A172 (cell line): ENCODE data around the gene RPL13A. TPM values are rescaled to one million over a fixed set of nuclear protein-coding genes. Genes with fewer than 3 reads are reported as not detected.
"Not testable (repeated sequence)": the region's sequence is repeated elsewhere in the genome, so short reads cannot be mapped to it uniquely, and the experiment has no call there.

ENCODE experiments used
- DNase-seq: peaks from one replicate; pipeline ENCODE4 v3.0.0-alpha.2; 2015; ENCODE audit warnings: low spot score
- total RNA-seq: library from RNA; depleted of rRNA; stranded (reverse); fragments of >200 nt; shearing (Covaris generic); gene quantifications from 2 replicates; pipeline ENCODE4 v1.2.3, GENCODE V29; 2014

RPL13A gene
- total RNA-seq, 1 experiment from 2014 or later, result 1,525 TPM

DNA sequence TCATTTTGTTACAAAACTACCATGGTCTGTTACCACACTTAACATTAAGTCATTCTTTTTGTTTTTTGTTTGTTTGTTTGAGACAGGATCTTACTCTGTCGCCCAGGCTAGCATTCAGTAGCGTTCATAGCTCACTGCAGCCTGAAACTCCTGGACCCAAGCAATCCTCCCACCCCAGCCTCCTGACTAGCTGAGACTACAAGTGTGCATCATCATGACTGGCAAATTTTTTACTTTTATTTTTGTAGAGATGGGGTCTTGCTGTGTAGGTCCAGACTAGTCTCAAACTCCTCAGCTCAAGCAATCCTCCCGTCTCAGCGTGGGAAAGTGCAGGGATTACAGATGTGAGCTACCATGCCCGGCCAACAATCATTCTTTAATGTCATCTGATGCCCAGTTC is 31.1 kb upstream of the RPL13A start:
- no peak for DNase-seq

DNA sequence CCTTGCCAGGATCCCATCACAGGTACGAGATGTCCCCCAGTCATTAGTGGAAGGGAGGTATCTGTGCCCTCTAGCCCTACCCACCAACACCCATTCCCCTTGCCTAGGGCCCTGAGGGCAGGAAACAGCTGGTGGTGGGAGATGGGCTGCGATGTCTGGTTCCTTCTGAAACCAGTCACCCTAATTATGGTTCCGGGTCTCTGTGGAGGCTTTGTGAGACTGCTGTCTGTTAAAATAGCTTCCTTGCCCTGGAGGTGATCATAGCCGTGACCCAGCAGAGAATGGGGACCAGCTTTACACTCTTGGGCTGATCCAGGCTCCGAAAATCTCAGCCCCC is 28.9 kb upstream of the RPL13A start:
- DNase-seq, result no peak

DNA sequence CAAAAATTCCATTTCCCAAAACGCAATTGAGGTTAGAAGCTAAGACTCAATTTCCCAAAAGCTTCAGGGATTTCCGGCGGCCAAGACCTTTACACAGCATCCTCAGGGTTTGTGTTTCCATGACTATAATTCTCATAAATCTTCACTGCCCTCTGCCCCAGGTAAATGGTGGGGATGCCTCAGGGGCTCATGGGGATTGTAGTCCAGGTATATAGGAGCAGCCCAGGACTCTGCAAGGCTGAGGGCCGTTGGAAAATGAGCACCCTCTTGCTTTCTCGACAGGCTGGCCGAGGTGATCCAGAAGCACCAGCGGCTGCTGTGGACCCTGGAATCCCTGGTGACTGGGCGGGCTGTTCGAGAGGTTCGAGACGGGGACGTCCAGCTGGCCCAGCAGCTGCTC is 28.0 kb upstream of the RPL13A start:
- DNase-seq, result no peak

DNA sequence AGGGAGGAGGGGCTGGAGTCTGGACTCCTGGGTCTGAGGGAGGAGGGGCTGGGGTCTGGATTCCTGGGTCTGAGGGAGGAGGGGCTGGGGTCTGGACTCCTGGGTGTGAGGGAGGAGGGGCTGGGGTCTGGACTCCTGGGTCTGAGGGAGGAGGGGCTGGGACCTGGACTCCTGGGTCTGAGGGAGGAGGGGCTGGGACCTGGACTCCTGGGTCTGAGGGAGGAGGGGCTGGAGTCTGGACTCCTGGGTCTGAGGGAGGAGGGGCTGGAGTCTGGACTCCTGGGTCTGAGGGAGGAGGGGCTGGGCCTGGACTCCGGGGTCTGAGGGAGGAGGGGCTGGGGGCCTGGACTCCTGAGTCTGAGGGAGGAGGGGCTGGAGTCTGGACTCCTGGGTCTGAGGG is 26.3 kb upstream of the RPL13A start:
- not testable (repeated sequence) for DNase-seq

DNA sequence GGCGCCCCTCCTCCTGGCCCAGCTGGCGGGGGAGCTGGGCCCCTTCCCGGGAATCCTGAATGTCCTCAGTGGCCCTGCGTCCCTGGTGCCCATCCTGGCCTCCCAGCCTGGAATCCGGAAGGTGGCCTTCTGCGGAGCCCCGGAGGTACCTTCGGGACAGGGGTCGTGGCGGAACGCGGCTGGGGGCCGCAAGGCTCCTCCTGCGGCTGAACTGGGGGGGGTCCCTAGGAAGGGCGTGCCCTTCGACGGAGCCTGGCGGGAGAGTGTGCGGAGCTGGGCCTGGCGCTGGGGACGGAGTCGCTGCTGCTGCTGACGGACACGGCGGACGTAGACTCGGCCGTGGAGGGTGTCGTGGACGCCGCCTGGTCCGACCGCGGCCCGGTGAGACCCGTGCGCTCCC is 25.8 kb upstream of the RPL13A start:
- DNase-seq, result no peak

DNA sequence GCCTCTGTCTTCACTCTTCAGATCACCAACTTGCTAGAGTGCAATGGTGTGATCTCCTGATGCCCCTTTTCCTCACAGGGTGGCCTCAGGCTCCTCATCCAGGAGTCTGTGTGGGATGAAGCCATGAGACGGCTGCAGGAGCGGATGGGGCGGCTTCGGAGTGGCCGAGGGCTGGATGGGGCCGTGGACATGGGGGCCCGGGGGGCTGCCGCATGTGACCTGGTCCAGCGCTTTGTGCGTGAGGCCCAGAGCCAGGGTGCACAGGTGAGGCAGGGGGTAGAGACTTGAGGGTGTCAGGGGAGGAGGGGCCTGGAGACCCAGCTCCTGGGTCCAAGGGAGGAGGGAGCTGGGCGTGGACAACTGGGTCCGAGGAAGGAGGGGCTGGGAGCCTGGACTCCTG is 24.9 kb upstream of the RPL13A start:
- no peak for DNase-seq

DNA sequence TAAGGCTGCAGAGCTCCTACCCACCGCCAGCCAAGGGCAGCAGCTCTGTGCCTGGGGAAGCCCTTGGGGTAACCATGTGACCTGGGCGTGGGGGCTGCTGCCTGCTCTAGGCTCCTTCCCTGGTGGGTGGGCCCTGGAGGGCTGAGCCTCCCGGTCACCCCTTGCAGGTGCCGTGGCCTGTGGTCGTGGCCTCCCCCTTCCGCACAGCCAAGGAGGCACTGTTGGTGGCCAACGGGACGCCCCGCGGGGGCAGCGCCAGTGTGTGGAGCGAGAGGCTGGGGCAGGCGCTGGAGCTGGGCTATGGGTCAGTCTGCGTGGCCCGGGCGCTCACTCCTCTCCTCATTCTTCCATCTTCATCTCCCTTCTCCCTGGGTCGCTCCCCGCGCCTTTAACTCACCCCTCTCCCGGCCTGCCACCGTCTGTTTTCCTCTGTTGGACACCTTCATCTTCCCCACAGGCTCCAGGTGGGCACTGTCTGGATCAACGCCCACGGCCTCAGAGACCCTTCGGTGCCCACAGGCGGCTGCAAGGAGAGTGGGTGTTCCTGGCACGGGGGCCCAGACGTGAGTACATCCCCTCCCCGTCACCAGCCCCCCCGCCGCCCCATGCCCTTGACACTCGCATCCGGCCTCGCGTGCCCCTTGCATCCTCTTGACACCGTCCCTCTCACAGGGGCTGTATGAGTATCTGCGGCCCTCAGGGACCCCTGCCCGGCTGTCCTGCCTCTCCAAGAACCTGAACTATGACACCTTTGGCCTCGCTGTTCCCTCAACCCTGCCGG is 23.3 kb upstream of the RPL13A start:
- DNase-seq, result no peak

DNA sequence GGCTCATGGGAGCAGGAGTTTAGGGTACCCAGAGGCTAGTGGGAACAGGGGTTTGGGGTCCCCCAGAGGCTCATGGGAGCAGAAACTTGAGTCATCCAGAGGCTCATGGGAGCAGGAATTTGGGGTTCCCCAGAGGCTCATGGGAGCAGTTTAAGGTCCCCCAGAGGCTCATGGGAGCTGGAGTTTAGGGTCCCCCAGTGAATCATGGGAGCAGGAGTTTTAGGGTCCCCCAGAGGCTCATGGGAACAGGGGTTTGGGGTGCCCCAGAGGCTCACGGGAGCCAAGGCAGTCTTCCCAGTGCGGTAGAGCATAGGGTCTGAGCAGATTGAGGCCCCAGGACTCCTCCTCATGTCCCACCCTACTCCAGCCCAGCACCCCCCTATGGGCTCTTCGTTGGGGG is 22.0 kb upstream of the RPL13A start:
- DNase-seq, result no peak

DNA sequence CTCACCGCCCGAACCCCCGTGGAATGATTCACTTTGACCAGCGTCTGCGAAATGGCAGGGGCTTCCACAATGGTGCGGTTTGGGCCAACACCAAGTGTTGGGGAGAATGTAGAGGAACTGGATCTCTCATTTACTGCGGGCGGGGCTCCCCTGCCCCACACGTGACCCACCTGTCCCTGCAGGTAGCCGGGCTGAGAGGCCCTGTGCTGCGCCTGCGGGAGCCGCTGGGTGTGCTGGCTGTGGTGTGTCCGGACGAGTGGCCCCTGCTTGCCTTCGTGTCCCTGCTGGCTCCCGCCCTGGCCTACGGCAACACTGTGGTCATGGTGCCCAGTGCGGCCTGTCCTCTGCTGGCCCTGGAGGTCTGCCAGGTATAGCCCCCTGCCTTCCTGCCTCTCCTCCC is 19.2 kb upstream of the RPL13A start:
- DNase-seq, result no peak

DNA sequence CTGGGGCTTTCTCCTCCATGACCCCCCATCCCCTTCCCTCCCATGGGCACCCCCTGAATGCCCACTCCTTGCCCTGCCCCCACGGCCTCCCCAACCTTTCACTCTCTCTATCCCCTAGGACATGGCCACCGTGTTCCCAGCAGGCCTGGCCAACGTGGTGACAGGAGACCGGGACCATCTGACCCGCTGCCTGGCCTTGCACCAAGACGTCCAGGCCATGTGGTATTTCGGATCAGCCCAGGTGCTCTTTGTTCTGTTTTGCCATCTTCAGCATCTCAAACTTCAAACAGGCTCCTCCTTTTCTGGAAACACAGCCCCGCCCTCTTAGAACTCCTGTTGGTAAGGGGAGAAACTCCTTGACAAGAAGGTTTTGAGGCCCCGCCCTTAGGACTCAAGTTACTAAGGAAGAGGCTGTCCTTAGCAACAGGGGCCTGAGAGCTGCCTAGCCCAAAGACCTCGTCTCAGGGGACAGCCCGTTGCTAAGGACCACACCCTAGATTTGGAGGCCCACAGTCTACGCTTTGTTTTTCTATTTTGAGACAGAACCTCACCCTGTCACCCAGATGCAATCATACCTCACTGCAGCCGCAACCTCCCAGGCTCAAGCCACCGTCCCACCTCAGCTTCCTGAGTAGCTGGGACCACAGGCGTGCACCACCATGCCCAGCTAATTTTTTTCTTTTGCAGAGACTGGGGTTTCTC is 18.5 kb upstream of the RPL13A start:
- DNase-seq, result peak; percentile 94

DNA sequence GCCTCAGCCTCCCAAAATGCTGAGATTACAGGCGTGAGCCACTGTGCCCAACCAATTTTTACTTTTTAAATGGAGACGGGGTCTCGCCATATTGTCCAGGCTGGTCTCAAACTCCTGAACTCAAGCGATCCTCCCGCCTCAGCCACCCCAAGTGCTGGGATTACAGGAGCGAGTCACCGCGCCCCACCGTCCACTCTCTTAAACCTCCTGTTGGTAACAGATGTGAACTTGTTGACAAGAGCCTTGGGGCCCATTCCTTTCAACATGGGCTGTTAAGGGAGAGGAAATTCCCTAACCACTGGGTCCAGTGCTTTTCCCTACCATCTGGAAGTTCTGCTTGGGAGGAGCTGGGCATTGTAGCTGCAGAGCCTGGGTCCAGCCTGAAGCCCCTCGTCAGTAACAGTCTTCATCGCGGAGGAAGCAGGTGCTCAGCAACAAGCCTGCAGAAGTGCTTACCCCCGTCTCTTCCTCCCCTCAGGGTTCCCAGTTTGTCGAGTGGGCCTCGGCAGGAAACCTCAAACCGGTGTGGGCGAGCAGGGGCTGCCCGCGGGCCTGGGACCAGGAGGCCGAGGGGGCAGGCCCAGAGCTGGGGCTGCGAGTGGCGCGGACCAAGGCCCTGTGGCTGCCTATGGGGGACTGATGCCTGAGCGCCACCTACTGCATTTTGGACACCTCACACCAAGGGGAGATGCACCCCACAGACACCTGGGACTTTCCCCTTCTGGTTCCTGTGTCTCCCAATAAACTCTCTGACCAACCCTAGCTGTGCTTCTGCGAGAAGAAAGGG is 17.4 kb upstream of the RPL13A start:
- DNase-seq, result peak; percentile 27

DNA sequence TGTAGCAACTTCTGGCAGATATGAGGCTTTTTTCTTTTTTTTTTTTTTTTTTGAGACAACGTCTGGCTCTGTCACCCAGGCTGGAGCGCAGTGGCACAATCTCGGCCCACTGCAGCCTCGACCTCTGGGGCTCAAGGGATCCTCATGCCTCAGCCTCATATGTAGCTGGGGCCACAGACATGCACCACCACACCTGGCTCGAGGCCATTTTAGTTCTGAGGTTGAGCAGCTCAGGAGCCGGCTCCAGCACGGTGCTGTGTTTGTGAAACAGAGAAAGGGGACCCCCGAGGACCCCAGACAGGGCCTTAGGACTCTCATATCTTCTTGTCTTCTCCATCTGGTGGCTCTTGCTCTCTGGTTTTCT is 16.8 kb upstream of the RPL13A start:
- DNase-seq, result no peak

DNA sequence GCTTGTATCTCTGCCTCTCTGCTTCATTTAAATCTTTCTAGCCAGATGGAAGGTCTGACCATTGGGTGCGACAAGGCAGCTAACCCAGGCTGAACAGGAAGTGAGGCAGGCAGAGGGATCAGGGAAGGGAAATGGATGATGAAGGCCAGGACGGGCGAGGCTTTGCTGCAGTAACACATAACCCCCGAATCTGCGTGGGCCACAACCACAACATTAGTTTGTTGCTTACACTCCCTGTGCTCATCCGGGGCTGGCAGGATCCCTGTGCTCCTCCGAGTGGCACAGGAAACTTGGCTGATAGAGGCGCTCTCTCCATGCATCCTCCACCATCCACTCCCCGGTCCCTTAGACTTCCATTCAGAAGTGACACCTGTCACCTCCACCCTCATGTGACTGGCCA is 14.5 kb upstream of the RPL13A start:
- DNase-seq, result no peak

DNA sequence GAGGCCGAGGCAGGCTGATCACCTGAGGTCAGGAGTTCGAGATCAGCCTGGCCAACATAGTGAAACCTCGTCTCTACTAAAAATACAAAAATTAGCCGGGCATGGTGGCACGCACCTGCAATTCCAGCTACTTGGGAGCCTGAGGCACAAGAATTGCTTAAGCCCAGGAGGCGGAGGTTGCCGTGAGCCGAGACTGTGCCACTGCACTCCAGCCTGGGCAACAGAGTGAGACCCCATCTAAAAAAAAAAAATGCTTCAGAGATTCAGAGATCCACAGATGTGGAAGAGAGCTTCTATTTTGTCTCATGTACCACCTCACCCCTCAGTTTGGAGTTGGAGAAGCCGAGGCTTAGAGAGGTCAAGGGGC is 13.9 kb upstream of the RPL13A start:
- not testable (repeated sequence) for DNase-seq

DNA sequence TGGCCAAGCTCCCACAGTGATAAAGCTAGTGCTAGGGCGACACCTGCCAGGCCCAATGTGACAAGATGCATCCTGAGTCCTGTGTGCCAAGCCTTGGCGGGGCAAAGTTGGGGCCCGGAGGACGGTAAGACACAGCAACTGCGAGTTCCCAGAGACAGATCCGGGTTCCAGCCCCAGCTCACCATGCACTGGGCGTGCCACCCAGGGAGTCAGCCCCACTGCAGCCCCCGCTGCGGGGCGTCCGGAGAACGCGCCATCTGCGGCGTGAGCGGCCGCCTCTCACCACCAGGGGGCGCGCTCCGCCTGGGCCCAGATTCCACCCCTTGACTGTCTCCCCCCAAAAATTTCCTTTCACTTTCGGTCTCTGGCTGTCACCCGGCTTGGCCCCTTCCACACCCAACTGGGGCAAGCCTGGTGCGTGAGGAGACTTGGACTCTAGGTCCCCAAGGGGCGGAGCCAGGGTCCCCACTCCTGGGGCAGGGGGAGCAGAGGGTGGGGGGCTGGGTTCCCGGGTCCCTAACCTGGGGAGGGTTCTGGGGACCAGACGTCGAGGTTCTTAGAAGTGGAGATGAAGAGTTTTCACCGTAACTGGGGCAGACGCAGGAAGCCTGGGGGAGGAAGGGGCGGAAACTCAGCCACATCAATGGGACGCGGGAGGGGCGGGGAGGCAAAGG is 13.4 kb upstream of the RPL13A start, which contains the start of gene FLT3LG:
TSS of gene FLT3LG (plus strand) at position 348 of the 674 bp plus-strand sequence. CDS start 425 bp downstream, outside the sequence.
- peak; percentile 61 for DNase-seq

DNA sequence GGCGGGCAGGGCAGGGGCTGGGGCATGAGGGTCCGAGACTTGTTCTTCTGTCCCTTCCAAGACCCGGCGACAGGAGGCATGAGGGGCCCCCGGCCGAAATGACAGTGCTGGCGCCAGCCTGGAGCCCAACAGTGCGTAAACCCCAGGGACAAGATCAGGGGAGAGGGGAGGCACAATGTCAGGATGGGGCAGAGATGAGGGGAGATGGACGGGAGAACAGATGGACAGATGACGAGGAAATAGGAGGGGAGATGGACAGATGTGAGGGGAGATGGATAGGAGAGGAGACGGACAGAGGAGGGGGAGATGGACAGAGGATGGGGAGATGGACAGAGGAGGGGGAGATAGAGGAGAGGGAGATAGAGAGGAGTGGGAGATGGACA is 12.9 kb upstream of the RPL13A start:
- no peak for DNase-seq

DNA sequence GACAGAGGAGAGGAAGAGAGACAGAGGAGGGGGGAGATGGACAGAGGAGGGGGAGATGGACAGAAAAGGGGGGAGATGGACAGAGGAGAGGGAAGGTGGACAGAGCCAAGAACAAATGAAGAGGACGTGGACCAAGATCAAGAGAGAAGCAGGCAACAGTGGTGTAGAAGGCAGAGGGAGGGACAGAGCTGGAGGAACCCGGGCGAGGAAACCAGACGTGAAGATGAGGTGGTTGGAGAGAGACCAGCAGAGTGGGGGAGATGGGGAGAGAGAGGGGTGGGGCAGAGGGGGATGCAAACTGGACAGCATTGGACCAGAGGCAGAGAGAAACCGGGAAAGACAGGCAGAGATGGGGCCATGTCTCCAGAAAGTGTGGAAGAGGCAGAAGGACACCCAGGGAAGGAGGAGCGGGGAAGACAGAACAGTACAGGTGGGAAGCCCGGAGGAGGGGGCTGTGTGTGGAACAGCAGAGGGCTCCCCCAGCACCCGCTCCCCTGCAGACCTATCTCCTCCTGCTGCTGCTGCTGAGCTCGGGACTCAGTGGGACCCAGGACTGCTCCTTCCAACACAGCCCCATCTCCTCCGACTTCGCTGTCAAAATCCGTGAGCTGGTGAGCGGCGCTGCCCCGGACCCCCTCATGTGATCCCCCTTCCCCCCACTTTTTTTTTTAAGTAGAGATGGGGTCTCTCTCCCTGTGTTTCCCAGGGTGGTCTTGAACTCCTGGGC is 12.1 kb upstream of the RPL13A start:
- no peak for DNase-seq

DNA sequence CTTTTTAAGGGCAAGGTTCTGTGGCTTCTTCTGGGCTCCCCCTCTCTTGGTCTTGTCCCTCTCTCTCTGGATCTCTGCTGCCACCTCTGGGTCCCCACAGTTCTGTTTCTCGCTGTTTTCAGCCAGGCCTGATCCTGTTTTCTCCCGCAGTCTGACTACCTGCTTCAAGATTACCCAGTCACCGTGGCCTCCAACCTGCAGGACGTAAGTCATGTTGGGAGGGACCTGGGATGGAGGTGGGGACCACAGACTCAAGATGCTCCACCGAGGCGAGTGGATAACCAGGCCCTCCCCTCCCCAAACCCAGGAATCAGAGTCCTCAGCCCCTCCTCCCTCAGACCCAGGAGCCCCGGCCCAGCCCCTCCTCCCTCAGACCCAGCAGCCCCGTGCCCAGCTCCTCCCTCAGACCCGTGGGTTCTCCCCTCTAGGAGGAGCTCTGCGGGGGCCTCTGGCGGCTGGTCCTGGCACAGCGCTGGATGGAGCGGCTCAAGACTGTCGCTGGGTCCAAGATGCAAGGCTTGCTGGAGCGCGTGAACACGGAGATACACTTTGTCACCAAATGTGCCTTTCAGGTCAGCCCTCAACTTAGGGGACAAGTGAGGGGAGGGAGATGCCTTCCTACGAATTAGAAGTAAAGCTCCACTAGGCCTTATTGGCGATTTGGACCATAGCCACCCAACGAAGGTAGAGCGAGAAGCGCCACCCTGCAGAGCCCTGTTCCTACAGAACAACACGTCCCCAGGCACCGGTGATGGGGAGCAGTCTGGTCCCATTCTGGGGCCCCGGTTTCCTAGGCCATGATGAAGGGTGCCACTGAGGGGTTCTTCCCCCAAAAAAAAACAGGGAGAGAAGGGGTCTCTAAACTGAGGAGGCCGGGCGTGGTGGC is 11.2 kb upstream of the RPL13A start:
- no peak for DNase-seq

DNA sequence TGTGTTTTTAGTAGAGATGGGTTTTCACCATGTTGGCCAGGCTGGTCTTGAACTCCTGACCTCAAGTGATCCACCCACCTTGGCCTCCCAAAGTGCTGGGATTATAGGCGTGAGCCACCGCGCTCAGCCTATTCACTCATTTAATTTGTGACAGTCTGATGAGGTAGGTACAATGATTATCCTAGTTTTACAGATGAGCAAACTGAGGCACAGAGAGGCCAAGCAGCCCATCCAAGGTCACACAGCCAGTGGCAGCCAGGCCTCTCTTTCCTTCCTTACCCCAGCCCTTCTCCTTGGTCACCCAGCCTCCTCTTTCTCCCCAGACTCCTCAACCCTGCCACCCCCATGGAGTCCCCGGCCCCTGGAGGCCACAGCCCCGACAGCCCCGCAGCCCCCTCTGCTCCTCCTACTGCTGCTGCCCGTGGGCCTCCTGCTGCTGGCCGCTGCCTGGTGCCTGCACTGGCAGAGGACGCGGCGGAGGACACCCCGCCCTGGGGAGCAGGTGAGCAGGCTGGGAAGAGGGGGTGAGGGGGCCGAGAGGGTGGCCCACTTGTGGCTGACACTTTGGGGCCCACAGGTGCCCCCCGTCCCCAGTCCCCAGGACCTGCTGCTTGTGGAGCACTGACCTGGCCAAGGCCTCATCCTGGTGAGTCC is 7.3 kb upstream of the RPL13A start:
- DNase-seq, result no peak
